NB4 (cell line): ENCODE measurements around the gene HELZ.

Experiments used
- DNase-seq: peaks from one replicate; pipeline ENCODE4 v3.0.0; 2010; ENCODE audit warnings: low read depth
- H3K4me3 ChIP-seq: one replicate; pipeline ENCODE4 v1.5.1; 2011; ENCODE audit warnings: mild to moderate bottlenecking, low read depth, low read length, moderate library complexity
- MYC ChIP-seq: IDR thresholded peaks from 2 replicates; pipeline ENCODE4 v1.6.1; 2011; ENCODE audit warnings: low read depth, low read length
- POLR2A ChIP-seq: IDR thresholded peaks from 2 replicates; pipeline ENCODE4 v1.6.1; 2011; ENCODE audit warnings: mild to moderate bottlenecking; ENCODE audit not compliant: insufficient read length; ENCODE audit errors: extremely low read depth
- TF ChIP-seq, protein P1 (sequence below): IDR thresholded peaks from one replicate; pipeline ENCODE4 v1.5.1; 2012; ENCODE audit warnings: low read depth, low read length
- TF ChIP-seq, protein P2 (sequence below): IDR thresholded peaks from 2 replicates; pipeline ENCODE4 v1.6.1; 2011; ENCODE audit warnings: low read depth, low read length

Gene HELZ

GRCh38 chr17:67050471-67051154, 194.4 kb downstream of the HELZ start:
- TF ChIP-seq, protein P1, sequence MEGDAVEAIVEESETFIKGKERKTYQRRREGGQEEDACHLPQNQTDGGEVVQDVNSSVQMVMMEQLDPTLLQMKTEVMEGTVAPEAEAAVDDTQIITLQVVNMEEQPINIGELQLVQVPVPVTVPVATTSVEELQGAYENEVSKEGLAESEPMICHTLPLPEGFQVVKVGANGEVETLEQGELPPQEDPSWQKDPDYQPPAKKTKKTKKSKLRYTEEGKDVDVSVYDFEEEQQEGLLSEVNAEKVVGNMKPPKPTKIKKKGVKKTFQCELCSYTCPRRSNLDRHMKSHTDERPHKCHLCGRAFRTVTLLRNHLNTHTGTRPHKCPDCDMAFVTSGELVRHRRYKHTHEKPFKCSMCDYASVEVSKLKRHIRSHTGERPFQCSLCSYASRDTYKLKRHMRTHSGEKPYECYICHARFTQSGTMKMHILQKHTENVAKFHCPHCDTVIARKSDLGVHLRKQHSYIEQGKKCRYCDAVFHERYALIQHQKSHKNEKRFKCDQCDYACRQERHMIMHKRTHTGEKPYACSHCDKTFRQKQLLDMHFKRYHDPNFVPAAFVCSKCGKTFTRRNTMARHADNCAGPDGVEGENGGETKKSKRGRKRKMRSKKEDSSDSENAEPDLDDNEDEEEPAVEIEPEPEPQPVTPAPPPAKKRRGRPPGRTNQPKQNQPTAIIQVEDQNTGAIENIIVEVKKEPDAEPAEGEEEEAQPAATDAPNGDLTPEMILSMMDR = no peak
- TF ChIP-seq, protein P2, sequence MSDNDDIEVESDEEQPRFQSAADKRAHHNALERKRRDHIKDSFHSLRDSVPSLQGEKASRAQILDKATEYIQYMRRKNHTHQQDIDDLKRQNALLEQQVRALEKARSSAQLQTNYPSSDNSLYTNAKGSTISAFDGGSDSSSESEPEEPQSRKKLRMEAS = no peak
- TF ChIP-seq MYC = no peak
- no peak for TF ChIP-seq POLR2A
- H3K4me3 ChIP-seq = no peak overlapping the region
- no peak for DNase-seq

- DNase-seq = no peak
- TF ChIP-seq, protein P1 = no peak
- TF ChIP-seq POLR2A = no peak
- no peak for TF ChIP-seq MYC
- TF ChIP-seq, protein P2 = no peak
- H3K4me3 ChIP-seq = no peak overlapping the region
Measured at GRCh38 chr17:67050066-67050465, 194.9 kb downstream of the HELZ start.

GRCh38 chr17:67049025-67049739, 195.8 kb downstream of the HELZ start:
- TF ChIP-seq POLR2A = no peak
- TF ChIP-seq, protein P2 = no peak
- TF ChIP-seq MYC = no peak
- no peak overlapping the region for H3K4me3 ChIP-seq
- no peak for DNase-seq

DNA sequence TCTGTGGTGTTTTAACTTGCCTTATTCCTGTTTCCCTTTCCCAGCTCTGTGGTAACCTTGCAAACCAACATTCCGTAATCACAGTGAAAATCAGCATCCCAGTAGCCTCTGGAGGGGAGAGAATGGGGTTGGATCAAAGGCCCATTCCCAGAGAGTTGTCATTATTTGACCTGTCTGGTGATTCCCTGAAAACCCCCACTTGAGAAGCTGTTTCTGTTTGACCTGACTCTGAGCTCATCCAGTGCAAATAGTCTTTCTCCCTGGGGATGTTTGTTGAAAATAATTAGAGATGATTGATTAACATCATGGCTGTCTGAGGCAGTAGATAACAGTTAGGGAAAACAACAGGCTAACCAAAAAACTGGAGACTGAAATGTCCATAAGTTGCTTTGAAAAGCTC, 197.6 kb downstream of the HELZ start:
- no peak overlapping the region for H3K4me3 ChIP-seq
- no peak for TF ChIP-seq MYC
- TF ChIP-seq, protein P1 = no peak
- no peak for DNase-seq

- TF ChIP-seq, protein P1 = no peak
- no peak for TF ChIP-seq POLR2A
- TF ChIP-seq MYC = no peak
- TF ChIP-seq, protein P2 = no peak
- no peak overlapping the region for H3K4me3 ChIP-seq
- no peak for DNase-seq
Measured at GRCh38 chr17:67046398-67046797, 198.6 kb downstream of the HELZ start.

- no peak overlapping the region for H3K4me3 ChIP-seq
- TF ChIP-seq, protein P1 = no peak
- TF ChIP-seq, protein P2 = no peak
- TF ChIP-seq MYC (no peak), POLR2A (no peak)
- DNase-seq = no peak
Measured at GRCh38 chr17:67044940-67045339, 200.1 kb downstream of the HELZ start.
